H1 (cell line): ENCODE data around the gene MORF4L1. TPM values are rescaled to one million over a fixed set of nuclear protein-coding genes. Genes with fewer than 3 reads are reported as not detected.
A peak's percentile ranks its signal among the peaks of the same experiment; 100 is the strongest.

Source experiments
- CTCF ChIA-PET: fragments of 300-600 bp; sonication (Branson Sonifier 250); formaldehyde crosslinking; loops from one replicate; lab custom pipeline; 2021; ENCODE audit not compliant: partially characterized antibody; lab: Charles Lee
- POLR2A ChIA-PET: fragments of 300-600 bp; sonication (Branson Sonifier 250); formaldehyde crosslinking; loops from one replicate; lab custom pipeline; 2021; ENCODE audit warnings: inconsistent platforms; ENCODE audit not compliant: partially characterized antibody; lab: Charles Lee
- DNase-seq, 2 experiments: peaks; one replicate each; pipeline versions ENCODE4 v3.0.0 to v3.0.0-alpha.2; 2010 to 2022; ENCODE audit warnings: low spot score in 2 of 2, low read depth in 1 of 2, mixed read lengths in 1 of 2
- FAIRE-seq: peaks from 2 replicates; lab custom pipeline; 2011; peaks lifted over from hg19 to GRCh38; lab: Jason Lieb, UNC
- H2AFZ ChIP-seq: 2 replicates; pipeline ENCODE4 v1.8.1; 2012; ENCODE audit warnings: low read length, inconsistent platforms
- H2AK5ac ChIP-seq: 2 replicates; pipeline ENCODE4 v1.6.1; 2013; ENCODE audit warnings: low read depth, low read length
- H2BK120ac ChIP-seq: replicated peaks from 2 replicates; pipeline ENCODE3; 2013; ENCODE audit warnings: low read depth, low read length, inconsistent platforms
- H2BK12ac ChIP-seq: 2 replicates; pipeline ENCODE4 v1.6.1; 2013; ENCODE audit warnings: low read depth, low read length
- H2BK15ac ChIP-seq: 2 replicates; pipeline ENCODE4 v1.6.1; 2013; ENCODE audit warnings: low read length
- H2BK20ac ChIP-seq: 2 replicates; pipeline ENCODE4 v1.6.1; 2013; ENCODE audit warnings: low read length
- H2BK5ac ChIP-seq: 2 replicates; pipeline ENCODE4 v1.6.1; 2013; ENCODE audit warnings: low read depth, low read length
- H3K14ac ChIP-seq: 2 replicates; pipeline ENCODE4 v1.6.1; 2013; ENCODE audit warnings: inconsistent platforms; ENCODE audit not compliant: insufficient read length
- H3K18ac ChIP-seq: 2 replicates; pipeline ENCODE4 v1.6.1; 2013; ENCODE audit warnings: low read length; ENCODE audit errors: extremely low read depth
- H3K23ac ChIP-seq: 2 replicates; pipeline ENCODE4 v1.6.1; 2013; ENCODE audit warnings: inconsistent platforms; ENCODE audit not compliant: insufficient read length
- H3K23me2 ChIP-seq: 2 replicates; pipeline ENCODE4 v1.6.1; 2013; ENCODE audit warnings: low read depth, low read length
- H3K27ac ChIP-seq: 2 replicates; pipeline ENCODE4 v1.6.1; 2011; ENCODE audit warnings: low read depth, low read length, inconsistent platforms
- H3K27me3 ChIP-seq, 4 experiments: replicated peaks in 1 of 4; 1 replicate in 1 of 4; 2 replicates in 3 of 4; pipeline versions ENCODE4 v1.6.1 to v1.8.1; 2011 to 2013; ENCODE audit warnings: low read length in 3 of 4, mild to moderate bottlenecking in 3 of 4, inconsistent platforms in 2 of 4, mixed read lengths in 2 of 4, moderate library complexity in 1 of 4; ENCODE audit not compliant: control insufficient read depth in 3 of 4, insufficient read depth in 3 of 4; ENCODE audit errors: extremely low read depth in 1 of 4
- H3K36me3 ChIP-seq, 4 experiments: 2 replicates each; pipeline versions ENCODE4 v1.6.1 to v1.8.1; 2011 to 2013; ENCODE audit warnings: mild to moderate bottlenecking in 4 of 4, low read length in 3 of 4, moderate library complexity in 2 of 4, control low read depth in 1 of 4, inconsistent platforms in 1 of 4; ENCODE audit not compliant: insufficient read depth in 4 of 4, control insufficient read depth in 2 of 4
- H3K4ac ChIP-seq: replicated peaks from 2 replicates; pipeline ENCODE3; 2013; ENCODE audit warnings: low read length, low read depth, mixed read lengths, inconsistent platforms; ENCODE audit not compliant: insufficient read length
- H3K4me1 ChIP-seq, 4 experiments: replicated peaks in 1 of 4; 1 replicate in 1 of 4; 2 replicates in 3 of 4; pipeline versions ENCODE4 v1.6.1 to v1.8.1; 2011 to 2013; ENCODE audit warnings: low read length in 3 of 4, inconsistent platforms in 2 of 4, mixed read lengths in 1 of 4; ENCODE audit not compliant: insufficient read depth in 4 of 4, control insufficient read depth in 3 of 4
- H3K4me2 ChIP-seq, 2 experiments: 2 replicates each; pipeline versions ENCODE4 v1.6.1 to v1.8.1; 2011 to 2013; ENCODE audit warnings: low read depth in 2 of 2, low read length in 2 of 2, control low read depth in 1 of 2, inconsistent platforms in 1 of 2, mild to moderate bottlenecking in 1 of 2; ENCODE audit not compliant: insufficient read depth in 1 of 2
- H3K4me3 ChIP-seq, 4 experiments: fragments of 200-600, 300-600 bp in 1 of 4; sonication (generic), shearing (Covaris generic), sonication (Bioruptor Twin) in 1 of 4; 2 replicates each; pipeline versions ENCODE4 v1.5.1 to v1.8.1; 2011 to 2016; ENCODE audit warnings: low read length in 4 of 4, low read depth in 3 of 4, control low read depth in 2 of 4, inconsistent platforms in 2 of 4, mild to moderate bottlenecking in 2 of 4, mixed read lengths in 1 of 4, moderate library complexity in 1 of 4; ENCODE audit not compliant: insufficient read depth in 2 of 4; ENCODE audit errors: extremely low read depth in 1 of 4
- H3K56ac ChIP-seq: replicated peaks from 2 replicates; pipeline ENCODE3; 2013; ENCODE audit warnings: low read depth, mild to moderate bottlenecking, mixed read lengths, low read length, inconsistent platforms; ENCODE audit not compliant: insufficient read length
- H3K79me1 ChIP-seq: 2 replicates; pipeline ENCODE4 v1.6.1; 2013; ENCODE audit warnings: low read depth, low read length, control low read depth
- H3K79me2 ChIP-seq, 2 experiments: 2 replicates each; pipeline versions ENCODE4 v1.6.1 to v1.8.1; 2012 to 2013; ENCODE audit warnings: low read length in 2 of 2, mild to moderate bottlenecking in 2 of 2, inconsistent platforms in 1 of 2; ENCODE audit not compliant: insufficient read depth in 2 of 2, control insufficient read depth in 1 of 2
- H3K9ac ChIP-seq, 4 experiments: replicated peaks in 1 of 4; 1 replicate in 1 of 4; 2 replicates in 3 of 4; pipeline versions ENCODE4 v1.6.1 to v1.8.1; 2011 to 2013; ENCODE audit warnings: low read depth in 3 of 4, low read length in 3 of 4, control low read depth in 2 of 4, mild to moderate bottlenecking in 2 of 4, moderate library complexity in 2 of 4, inconsistent platforms in 1 of 4; ENCODE audit errors: extremely low read depth in 1 of 4
- H3K9me3 ChIP-seq, 2 experiments: 2 replicates each; pipeline versions ENCODE4 v1.6.1 to v1.8.1; 2012 to 2013; ENCODE audit warnings: mild to moderate bottlenecking in 2 of 2, moderate library complexity in 2 of 2, control low read depth in 1 of 2, inconsistent platforms in 1 of 2, low read depth in 1 of 2, low read length in 1 of 2, mixed read lengths in 1 of 2; ENCODE audit not compliant: insufficient read depth in 2 of 2
- H4K20me1 ChIP-seq, 2 experiments: replicated peaks in 1 of 2; 2 replicates each; pipeline versions ENCODE3 to v1.8.1; 2011 to 2013; ENCODE audit warnings: inconsistent platforms in 2 of 2, low read length in 2 of 2, mild to moderate bottlenecking in 1 of 2; ENCODE audit not compliant: insufficient read depth in 2 of 2, control insufficient read depth in 1 of 2
- H4K5ac ChIP-seq: 2 replicates; pipeline ENCODE4 v1.6.1; 2013; ENCODE audit warnings: low read length, low read depth, mixed read lengths, inconsistent platforms; ENCODE audit not compliant: insufficient read length
- H4K8ac ChIP-seq: 2 replicates; pipeline ENCODE4 v1.8.0; 2013; ENCODE audit warnings: mild to moderate bottlenecking, moderate library complexity, low read length, inconsistent platforms; ENCODE audit not compliant: insufficient read depth; ENCODE audit errors: extremely low read depth
- H4K91ac ChIP-seq: replicated peaks from 2 replicates; pipeline ENCODE3; 2013; ENCODE audit warnings: low read length, mixed read lengths, inconsistent platforms; ENCODE audit not compliant: insufficient read length
- EP300 ChIP-seq, 2 experiments: IDR thresholded peaks; 1 replicate in 1 of 2; 2 replicates in 1 of 2; pipeline ENCODE4 v1.6.1; 2011 to 2012; ENCODE audit warnings: low read depth in 2 of 2, low read length in 2 of 2, mild to moderate bottlenecking in 2 of 2, borderline replicate concordance in 1 of 2, inconsistent platforms in 1 of 2, moderate library complexity in 1 of 2
- FOSL1 ChIP-seq: IDR thresholded peaks from 2 replicates; pipeline ENCODE4 v1.6.1; 2011; ENCODE audit warnings: mild to moderate bottlenecking, low read depth, low read length, moderate library complexity; ENCODE audit not compliant: insufficient read depth
- HDAC2 ChIP-seq, 2 experiments: fragments of 300-600 bp in 1 of 2; sonication (generic) in 1 of 2; IDR thresholded peaks; 2 replicates each; pipeline ENCODE4 v1.6.1; 2011 to 2012; ENCODE audit warnings: low read depth in 2 of 2, low read length in 2 of 2, mild to moderate bottlenecking in 2 of 2, moderate library complexity in 2 of 2, borderline replicate concordance in 1 of 2, inconsistent platforms in 1 of 2
- KDM4A ChIP-seq: IDR thresholded peaks from one replicate; pipeline ENCODE4 v1.7.1; 2012; ENCODE audit warnings: low read depth, mild to moderate bottlenecking, moderate library complexity, low read length, inconsistent platforms; ENCODE audit not compliant: severe bottlenecking
- MAFK ChIP-seq: IDR thresholded peaks from 2 replicates; pipeline ENCODE4 v1.6.1; 2012; ENCODE audit warnings: low read depth, mild to moderate bottlenecking, improper control_type of control experiment, low read length
- MAX ChIP-seq: IDR thresholded peaks from 2 replicates; pipeline ENCODE4 v1.6.1; 2012; ENCODE audit warnings: inconsistent platforms
- POLR2A ChIP-seq, 2 experiments: IDR thresholded peaks; 1 replicate in 1 of 2; 2 replicates in 1 of 2; pipeline ENCODE4 v1.6.1; 2011; ENCODE audit warnings: low read depth in 2 of 2, low read length in 2 of 2, mild to moderate bottlenecking in 2 of 2; ENCODE audit errors: control extremely low read depth in 1 of 2
- SP1 ChIP-seq: IDR thresholded peaks from 2 replicates; pipeline ENCODE4 v1.6.1; 2011; ENCODE audit warnings: low read depth, low read length
- TAF1 ChIP-seq: IDR thresholded peaks from 2 replicates; pipeline ENCODE4 v1.6.1; 2011; ENCODE audit warnings: mild to moderate bottlenecking, low read depth, low read length
- TBP ChIP-seq: IDR thresholded peaks from 2 replicates; pipeline ENCODE4 v1.6.1; 2011; ENCODE audit warnings: low read depth, low read length, improper control_type of control experiment
- WGBS, 2 experiments: shearing (Covaris generic) in 1 of 2; methylation state at CpG; one replicate each; pipeline versions ENCODE4 v1.1.6 to v1.1.7; 2013 to 2015; ENCODE audit warnings: low lambda C conversion rate in 2 of 2, mixed read lengths in 2 of 2, inconsistent platforms in 1 of 2, low coverage in 1 of 2, missing lambda C conversion rate in 1 of 2; ENCODE audit not compliant: insufficient replicate concordance in 2 of 2, insufficient coverage in 1 of 2, insufficient read length in 1 of 2; ENCODE audit errors: extremely low coverage in 1 of 2, missing lambda C conversion rate in 1 of 2; 5-methylcytosine and 5-hydroxymethylcytosine counted together
- polyA plus RNA-seq, 7 experiments: library from polyadenylated mRNA; depleted of rRNA in 3 of 7; stranded (reverse) in 5 of 7; unstranded in 2 of 7; fragments of >200 nt in 5 of 7; fragments of 200-250 nt in 2 of 7; gene quantifications; 1 replicate in 5 of 7; 2 replicates in 1 of 7; 4 replicates in 1 of 7; pipeline versions ENCODE4 v1.2.1 to v1.2.3, GENCODE V29; 2011 to 2013; ENCODE audit warnings: missing spikeins in 2 of 7, mixed read lengths in 2 of 7
- total RNA-seq: library from RNA; stranded (reverse); fragmentation: NEBNext Ultra II Directional; extraction: Animal tissue kit (Norgen Biotek cat#: 25700); gene quantifications from 2 replicates; pipeline ENCODE4 v1.2.1, GENCODE V29; 2021

The MORF4L1 gene
- total and polyA plus RNA-seq, 2 of the 8 experiments (the other 6 are each of a cell fraction or from before 2014, with no cell fraction given), result 260 to 533 TPM

- no peak within 1 kb of the TSS for H3K23ac ChIP-seq
- peak within 1 kb of the TSS; percentile 70 for H4K91ac ChIP-seq
- H2BK15ac ChIP-seq, result peak within 1 kb of the TSS; percentile 81; the same call in 1 of the 2 replicates
- H2AK5ac ChIP-seq, result no peak within 1 kb of the TSS
- H3K23me2 ChIP-seq, result peaks cover 8% of the 10 kb centered on the region; the same call in 1 of the 2 replicates
- peak within 1 kb of the TSS; percentile 77 to 90 for H3K4me2 ChIP-seq
- DNase-seq, result peak; percentile 38 to 93
- H3K18ac ChIP-seq, result no peak within 1 kb of the TSS; the same call in none of the 2 replicates
- H3K36me3 ChIP-seq, result no peaks in the 10 kb centered on the region
- H3K9me3 ChIP-seq, result no peaks in the 10 kb centered on the region
- peak within 1 kb of the TSS; percentile 43 for H2AFZ ChIP-seq
- H3K9ac ChIP-seq, result peak within 1 kb of the TSS in 2 of 4 experiments; percentile 29 to 35; a peak in 2 of 7 replicates
- no peak within 1 kb of the TSS for H3K27ac ChIP-seq
- ChIA-PET CTCF (interaction anchor here (0.6 to 2.6 kb wide), 13 partner anchors 14 to 195 kb away, joined by 3 to 13 read pairs (median 3); no protein-coding TSS in a partner anchor), POLR2A (interaction anchor here (0.6 to 1.6 kb wide), 10 partner anchors 23 to 72 kb away, joined by 3 to 6 read pairs (median 3); partner anchors contain the start of gene MORF4L1)
- no peak within 1 kb of the TSS for H2BK5ac ChIP-seq
- peaks cover 0 to 12% (median 11%) of the 10 kb centered on the region in 4 experiments; a peak in 5 of 7 replicates for H3K27me3 ChIP-seq
- no peaks in the 10 kb centered on the region for H4K20me1 ChIP-seq
- H4K8ac ChIP-seq, result no peak within 1 kb of the TSS; the same call in none of the 2 replicates
- H2BK12ac ChIP-seq, result 0 out of 2 replicates have a peak within 1 kb of the TSS, but pooled peaks have one; percentile 17
- H3K4me3 ChIP-seq, result peak within 1 kb of the TSS; percentile 48 to 66 (median 59)
- H3K14ac ChIP-seq, result no peak within 1 kb of the TSS
- H3K4ac ChIP-seq, result no peak within 1 kb of the TSS
- peaks cover 0 to 18% (median 10%) of the 10 kb centered on the region in 4 experiments; a peak in 5 of 7 replicates for H3K4me1 ChIP-seq
- H4K5ac ChIP-seq, result no peak within 1 kb of the TSS
- no peaks in the 10 kb centered on the region for H3K79me2 ChIP-seq
- 4% methylated on average over 34 of the region's 71 CpGs; no CpG with 5 or more reads in 1 of the 2 experiments for WGBS, 2 experiments
- no peak within 1 kb of the TSS for H2BK120ac ChIP-seq
- no peak within 1 kb of the TSS for H3K56ac ChIP-seq
- H3K79me1 ChIP-seq, result no peaks in the 10 kb centered on the region
- no peak for FAIRE-seq
- no peak within 1 kb of the TSS for H2BK20ac ChIP-seq
- peak; percentile 65 for TF ChIP-seq TAF1
- TF ChIP-seq MAX, result peak; percentile 93
- TF ChIP-seq SP1, result no peak
- TF ChIP-seq EP300 (IDR thresholded peaks at IDR 0.05; ENCODE audit: borderline replicate concordance in 1 of 2, low read depth in 2 of 2, low read length in 2 of 2), result 0 out of 3 replicates have a peak, but pooled peaks of 1 of the 2 experiments have one; percentile 32
- TF ChIP-seq TBP, result no peak; the same call in 1 of the 2 replicates
- TF ChIP-seq MAFK, result no peak
- TF ChIP-seq FOSL1, result no peak
- TF ChIP-seq POLR2A (IDR thresholded peaks at IDR 0.05; ENCODE audit: control extremely low read depth in 1 of 2, low read depth in 2 of 2, low read length in 2 of 2), result 0 out of 3 replicates have a peak, but pooled peaks of 1 of the 2 experiments have one; percentile 29
- TF ChIP-seq KDM4A, result peak; percentile 84
- 0 out of 4 replicates have a peak, but pooled peaks of 1 of the 2 experiments have one; percentile 32 for TF ChIP-seq HDAC2 (IDR thresholded peaks at IDR 0.05; ENCODE audit: borderline replicate concordance in 1 of 2, low read depth in 2 of 2, low read length in 2 of 2)
These were observed 72.1 kb downstream of the MORF4L1 start, which contains the start of gene CTSH for GRCh38 chr15:78944669-78945407. CTSH (minus strand) TSS chr15:78945046; CDS start chr15:78944981, 65 bp downstream.
